Medulla oblongata (tissue), 1 donor: ENCODE measurements around the gene PSAT1.

Experiments
- DNase-seq: peaks from one replicate; pipeline ENCODE4 v3.0.0-alpha.2; 2015; ENCODE audit errors: extremely low spot score

The PSAT1 gene

GRCh38 chr9:78316166-78316892 lies 19.4 kb downstream of the PSAT1 start:
- no peak for DNase-seq

GRCh38 chr9:78319197-78320029 lies 22.5 kb downstream of the PSAT1 start:
- DNase-seq: peak; percentile 49

GRCh38 chr9:78320030-78320693 lies 23.2 kb downstream of the PSAT1 start:
- no peak for DNase-seq

- DNase-seq: no peak
Measured at GRCh38 chr9:78320875-78321496, 24.1 kb downstream of the PSAT1 start.

GRCh38 chr9:78321505-78321904 lies 24.6 kb downstream of the PSAT1 start:
- DNase-seq: no peak

- no peak for DNase-seq
Measured at GRCh38 chr9:78324068-78324650, 27.2 kb downstream of the PSAT1 start.

GRCh38 chr9:78324682-78325081 lies 27.8 kb downstream of the PSAT1 start:
- DNase-seq: no peak

GRCh38 chr9:78325343-78325742 lies 28.4 kb downstream of the PSAT1 start:
- DNase-seq: peak; percentile 59

GRCh38 chr9:78325846-78326360 lies 29.0 kb downstream of the PSAT1 start:
- no peak for DNase-seq

GRCh38 chr9:78326564-78326963 lies 29.6 kb downstream of the PSAT1 start:
- no peak for DNase-seq

GRCh38 chr9:78332381-78332780 lies 35.5 kb downstream of the PSAT1 start:
- DNase-seq: no peak

- DNase-seq: no peak
Measured at GRCh38 chr9:78348848-78349247, 51.9 kb downstream of the PSAT1 start.

GRCh38 chr9:78351816-78352215 lies 54.9 kb downstream of the PSAT1 start:
- no peak for DNase-seq

GRCh38 chr9:78354324-78354973 lies 57.5 kb downstream of the PSAT1 start:
- no peak for DNase-seq

GRCh38 chr9:78354989-78355388 lies 58.1 kb downstream of the PSAT1 start:
- DNase-seq: no peak

- DNase-seq: no peak
Measured at GRCh38 chr9:78356634-78357033, 59.7 kb downstream of the PSAT1 start.

GRCh38 chr9:78357165-78357873 lies 60.4 kb downstream of the PSAT1 start:
- no peak for DNase-seq

- no peak for DNase-seq
Measured at GRCh38 chr9:78358329-78359051, 61.6 kb downstream of the PSAT1 start.

GRCh38 chr9:78363221-78363620 lies 66.3 kb downstream of the PSAT1 start:
- DNase-seq: no peak
